Measurements from ENCODE around the gene KLHL24.

GRCh38 chr3:183654727-183655126, 19.3 kb downstream of the KLHL24 start:
- no peak for TF ChIP-seq CTCF (IDR thresholded peaks at IDR 0.05)
- no peak for TF ChIP-seq ZFX (IDR thresholded peaks at IDR 0.05; ENCODE audit: borderline replicate concordance)
